GM19468 (cell line): ENCODE measurements around the gene SLC17A2.

Source experiments
- ATAC-seq: cut with Tn5 transposase; IDR thresholded peaks from one replicate; pipeline ENCODE4 v1.9.1; 2021; ENCODE audit warnings: mild to moderate bottlenecking, moderate library complexity, moderate number of reproducible peaks; ENCODE audit not compliant: unreplicated experiment; ENCODE audit errors: extremely low read depth

Gene SLC17A2

GRCh38 chr6:25889877-25890853, 40.3 kb downstream of the SLC17A2 start:
- no peak for ATAC-seq

DNA sequence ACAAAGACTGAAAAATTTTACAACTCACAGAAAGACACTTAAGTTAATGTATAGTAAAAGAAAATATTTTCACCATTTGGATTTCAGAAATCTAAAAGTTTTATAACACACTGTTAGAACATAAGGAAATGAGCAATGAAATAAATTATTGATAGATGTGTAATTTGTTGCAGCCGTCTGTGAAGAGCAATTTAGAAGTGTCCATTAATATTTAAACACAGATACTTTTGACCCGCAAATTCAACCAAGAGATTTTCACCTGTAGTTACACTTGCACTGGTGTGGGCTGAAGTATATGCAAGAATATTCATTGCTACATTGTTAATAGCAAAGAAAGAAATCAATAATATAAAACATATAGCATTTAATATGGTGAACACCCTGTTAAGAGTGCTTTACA, 41.9 kb downstream of the SLC17A2 start:
- no peak for ATAC-seq

DNA sequence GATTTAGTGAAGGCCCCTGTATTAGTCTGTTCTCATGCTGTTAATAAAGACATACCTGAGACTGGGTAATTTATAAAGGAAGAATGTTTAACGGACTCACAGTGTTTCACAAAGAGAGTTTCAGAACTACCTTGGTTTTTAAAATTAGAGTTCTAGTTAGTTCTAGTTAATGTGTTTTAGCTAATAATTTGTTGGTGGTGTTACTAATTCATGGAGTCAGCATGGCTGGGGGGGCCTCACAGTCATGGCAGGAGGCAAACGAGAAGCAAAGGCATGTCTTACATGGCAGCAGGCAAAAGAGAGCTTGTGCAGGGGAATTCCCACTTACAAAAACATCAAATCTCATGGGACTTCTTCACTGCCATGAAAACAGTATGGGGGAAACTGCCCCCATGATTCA, 44.4 kb downstream of the SLC17A2 start:
- no peak for ATAC-seq

GRCh38 chr6:25883991-25884390, 46.5 kb downstream of the SLC17A2 start:
- no peak for ATAC-seq

DNA sequence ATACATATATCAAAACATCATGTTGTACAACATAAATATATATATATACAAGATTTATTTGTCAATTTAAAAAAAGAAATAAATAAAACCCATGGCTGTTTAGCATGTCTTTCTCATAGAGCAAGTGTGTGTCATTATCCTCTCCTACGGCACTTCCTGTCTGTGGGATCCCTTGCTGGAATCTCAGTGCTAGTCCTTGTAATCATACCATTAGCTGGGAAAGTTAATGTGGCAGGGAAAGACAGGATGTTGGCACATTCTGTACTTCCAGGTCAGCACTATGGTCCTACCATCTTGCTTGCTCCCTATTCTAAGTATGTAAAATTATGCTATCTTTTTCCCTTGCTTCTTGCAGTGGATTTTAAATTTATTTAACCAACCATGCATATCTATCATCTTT, 47.0 kb downstream of the SLC17A2 start:
- no peak for ATAC-seq

DNA sequence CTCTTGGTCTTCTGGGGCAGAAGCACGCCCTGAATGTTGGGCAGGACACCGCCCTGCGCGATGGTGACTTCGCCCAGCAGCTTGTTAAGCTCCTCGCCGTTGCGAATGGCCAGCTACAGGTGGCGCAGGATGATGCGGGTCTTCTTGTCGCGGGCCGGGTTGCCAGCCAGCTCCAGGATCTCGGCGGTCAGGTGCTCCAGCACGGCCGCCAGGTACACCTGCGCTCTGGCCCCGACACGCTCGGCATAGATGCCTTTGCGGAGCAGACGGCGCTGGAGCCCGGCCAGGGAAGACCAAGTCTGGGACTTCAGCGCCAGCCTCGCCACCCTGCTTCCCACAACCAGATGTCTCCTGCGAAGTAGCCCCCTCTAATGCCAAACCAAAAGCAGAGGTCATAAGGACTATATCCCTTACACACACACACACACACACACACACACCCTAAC, 48.4 kb downstream of the SLC17A2 start:
- ATAC-seq: no peak

GRCh38 chr6:25880601-25881000, 49.9 kb downstream of the SLC17A2 start:
- ATAC-seq: no peak

GRCh38 chr6:25878721-25879322, 51.7 kb downstream of the SLC17A2 start:
- no peak for ATAC-seq

DNA sequence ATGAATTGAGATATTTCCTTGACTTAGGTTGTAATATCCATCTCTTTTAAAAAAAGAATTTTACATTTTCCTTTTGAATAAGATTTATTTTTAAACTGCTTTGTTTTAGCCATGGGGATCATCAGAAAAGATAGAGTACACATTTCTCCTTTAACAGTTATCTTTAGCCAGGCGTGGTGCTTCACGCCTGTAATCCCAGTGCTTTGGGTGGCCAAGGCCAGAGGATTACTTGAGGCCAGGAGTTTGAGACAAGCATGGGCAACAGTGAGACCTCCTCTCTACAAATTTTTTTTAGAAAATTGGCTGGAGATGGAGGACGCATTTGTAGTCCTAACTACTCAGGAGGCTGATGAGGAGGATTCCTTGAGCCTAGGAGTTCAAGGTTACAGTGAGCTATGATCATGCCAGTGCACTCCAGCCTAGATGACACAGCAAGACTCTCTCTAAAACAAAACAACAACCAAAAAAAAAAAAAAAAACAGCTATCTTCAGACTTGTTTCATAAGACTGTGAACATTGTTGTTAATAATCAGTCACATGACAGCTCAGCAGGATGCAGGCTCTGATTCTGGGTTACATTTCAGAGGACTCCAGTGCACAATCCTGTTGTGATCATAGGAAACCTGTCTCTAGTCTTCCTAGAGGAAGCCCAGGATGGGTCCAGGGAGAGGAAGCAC, 54.4 kb downstream of the SLC17A2 start:
- no peak for ATAC-seq

DNA sequence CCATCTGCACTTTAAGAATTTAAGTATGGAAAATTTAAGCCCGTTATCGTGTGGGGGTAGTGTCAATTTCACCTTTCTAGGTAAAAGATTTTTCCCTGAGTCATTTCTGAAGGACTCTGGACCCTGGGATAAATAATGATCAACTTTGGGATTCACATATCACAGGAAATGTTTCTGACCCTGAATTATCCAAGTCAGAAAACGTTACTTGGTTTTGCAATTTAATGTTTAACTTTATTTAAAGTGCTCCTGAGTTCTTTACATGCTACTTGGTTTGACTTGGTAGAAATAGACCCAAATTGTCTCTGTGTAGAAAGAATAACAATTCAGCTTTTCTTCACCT, 55.0 kb downstream of the SLC17A2 start:
- no peak for ATAC-seq

GRCh38 chr6:25874822-25875562, 55.5 kb downstream of the SLC17A2 start:
- ATAC-seq: no peak

DNA sequence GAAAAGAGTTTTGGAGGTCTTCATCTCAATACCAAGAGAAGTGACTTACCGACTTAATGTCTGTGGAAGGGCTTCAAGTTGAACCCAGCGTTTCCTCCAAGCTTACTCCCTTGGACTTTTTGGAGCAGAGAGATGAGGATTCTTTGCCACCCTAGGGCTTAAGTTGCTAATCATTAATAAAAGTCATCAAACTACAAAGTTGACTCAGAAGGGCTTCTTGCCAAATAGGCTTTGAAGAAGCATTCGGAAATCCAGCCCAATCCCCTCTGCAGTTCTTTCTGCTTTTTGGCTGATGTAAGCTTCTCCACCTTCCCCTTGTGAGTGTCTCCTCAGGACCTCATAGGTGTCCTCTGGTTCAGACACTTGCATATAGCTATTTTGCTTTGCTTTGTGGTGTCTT, 56.4 kb downstream of the SLC17A2 start, which contains the start of gene SLC17A3:
Gene SLC17A3 (minus strand): TSS at position 126 of the 400 bp plus-strand sequence. CDS start 5,856 bp downstream, outside the sequence.
- ATAC-seq: no peak

DNA sequence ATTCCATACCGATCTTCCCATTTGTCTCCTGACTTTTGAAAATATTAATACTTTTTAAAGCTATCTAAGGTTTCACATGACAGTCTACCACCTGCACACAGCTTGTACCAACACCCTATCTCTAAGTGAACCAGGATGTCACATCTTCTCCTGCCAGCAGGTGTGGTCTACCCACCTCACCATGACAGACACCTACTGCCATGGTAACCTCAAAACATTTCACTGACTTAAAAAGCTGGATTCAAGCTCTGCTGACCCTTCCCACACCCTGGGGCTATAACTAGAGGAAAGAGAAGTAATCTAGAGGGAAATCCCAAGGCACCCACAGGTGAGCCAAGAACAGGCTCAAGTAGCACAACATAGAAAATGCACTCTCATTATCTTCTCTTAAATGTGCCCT, 57.7 kb downstream of the SLC17A2 start:
- ATAC-seq: no peak

GRCh38 chr6:25869840-25870239, 60.7 kb downstream of the SLC17A2 start:
- no peak for ATAC-seq

DNA sequence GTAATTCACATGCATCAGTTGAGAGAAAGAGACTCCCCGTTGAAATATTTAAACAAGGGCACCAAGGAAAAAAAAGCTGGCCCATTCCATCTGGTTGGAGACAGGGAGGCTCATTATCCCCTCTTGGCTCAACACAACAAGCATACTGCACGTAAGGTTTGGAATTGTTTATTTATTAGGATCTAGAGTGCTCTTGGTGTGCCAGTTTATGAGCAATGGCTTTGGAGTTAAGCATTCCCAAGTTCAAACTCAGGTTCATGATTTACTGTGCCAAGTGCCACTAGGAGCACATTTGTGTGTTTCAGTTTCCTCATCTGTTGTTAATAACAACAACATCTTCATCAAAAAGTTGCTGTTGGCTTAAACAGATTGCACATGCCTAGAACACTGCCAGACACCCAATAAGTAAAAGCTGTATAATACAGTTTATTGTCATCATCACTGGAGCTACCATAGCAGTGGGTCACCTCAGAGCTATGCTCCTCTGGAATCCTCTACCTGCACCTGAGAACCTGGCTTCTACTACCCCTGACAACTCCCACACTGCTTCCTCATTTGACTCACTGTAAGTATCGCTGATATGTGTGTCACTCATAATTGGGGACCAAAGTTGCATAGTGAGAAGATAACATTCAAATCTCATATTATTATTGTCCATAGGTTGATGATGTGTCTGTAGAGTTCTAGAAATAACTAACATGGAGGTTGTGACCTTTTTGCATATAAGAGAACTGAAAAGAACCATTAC, 61.9 kb downstream of the SLC17A2 start:
- no peak for ATAC-seq

- no peak for ATAC-seq
Measured at GRCh38 chr6:25866011-25866410, 64.5 kb downstream of the SLC17A2 start.

GRCh38 chr6:25863360-25863759, 67.1 kb downstream of the SLC17A2 start:
- no peak for ATAC-seq
